ENCODE measurements around the gene STAP1.

Gene STAP1

DNA sequence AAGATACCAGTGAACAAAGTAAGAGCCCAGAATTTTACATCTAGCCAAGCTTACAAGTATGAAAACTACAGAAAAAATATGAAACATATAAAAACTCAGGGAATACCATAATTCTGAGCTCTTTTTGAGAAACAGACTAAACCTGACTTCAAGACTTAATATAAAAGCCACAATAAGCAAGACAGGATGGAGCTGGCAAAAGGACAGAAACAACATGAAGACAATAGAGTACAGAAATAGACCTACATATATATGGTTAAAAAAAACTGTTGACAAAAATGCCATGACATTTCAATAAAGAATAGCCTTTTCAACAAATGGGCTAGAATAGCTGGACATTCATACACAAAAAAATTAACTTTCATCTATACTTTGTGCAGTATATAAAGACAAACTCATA lies 93.0 kb downstream of the STAP1 start:
- ChIA-PET POLR2A (no interaction called here), CTCF (interaction anchor here (1.0 to 2.8 kb wide), 4 partner anchors 13 to 60 kb away, joined by 3 to 9 read pairs (median 4); no protein-coding TSS in a partner anchor)
- TF ChIP-seq CTCF (IDR thresholded peaks at IDR 0.05; ENCODE audit: control extremely low read depth, extremely low read depth, low read depth, missing control alignments), result no peak
- no peak for DNase-seq (ENCODE audit: extremely low spot score)

All from GM10248 (cell line).